K562 (cell line): ENCODE results near the gene TGFBR1. TPM values are rescaled to one million over a fixed set of nuclear protein-coding genes. Genes with fewer than 3 reads are reported as not detected.
A peak's percentile ranks its signal among the peaks of the same experiment; 100 is the strongest.

Experiments used
- ATAC-seq: fragments of 200-7000 bp; cut with Tn5 transposase; 3 replicates; pipeline ENCODE4 v1.9.1; 2020; ENCODE audit warnings: moderate library complexity
- BruUV-seq: library from RNA; stranded (reverse); fragments of 400-500 nt; replicated peaks from 2 replicates; lab custom pipeline; 2021; lab: Mats Ljungman, UMichigan
- CTCF ChIA-PET: fragments of 300-600 bp; formaldehyde crosslinking; extraction: SDS; loops from one replicate; lab custom pipeline; 2021; ENCODE audit warnings: low intra/inter-chr PET ratio; lab: Yijun Ruan, JAX
- POLR2A ChIA-PET: fragments of 300-600, 350-650 bp; sonication (Branson Sonifier 250); formaldehyde crosslinking; extraction: SDS; loops from one replicate; lab custom pipeline; 2021; ENCODE audit warnings: antibody characterized with exemption, inconsistent platforms; lab: Yijun Ruan, JAX
- DNase-seq, 4 experiments: peaks; one replicate each; pipeline versions ENCODE4 v3.0.0 to v3.0.0-alpha.2; 2011 to 2018; ENCODE audit warnings: low spot score in 3 of 4, mixed read lengths in 3 of 4; ENCODE audit errors: extremely low read depth in 1 of 4
- FAIRE-seq: peaks from 2 replicates; lab custom pipeline; 2011; peaks lifted over from hg19 to GRCh38; lab: Jason Lieb, UNC
- H2AFZ ChIP-seq: 2 replicates; pipeline ENCODE4 v1.6.0; 2011; ENCODE audit warnings: low read depth, low read length, control low read depth, inconsistent platforms
- H3K27ac ChIP-seq: fragments of 200-600 bp; 3 replicates; pipeline ENCODE4 v1.8.0; 2011; ENCODE audit warnings: low read depth, mild to moderate bottlenecking, control low read depth, inconsistent platforms, low read length, moderate library complexity, mixed read lengths; ENCODE audit errors: extremely low read depth
- H3K27me3 ChIP-seq, 2 experiments: fragments of 300-600 bp in 1 of 2; 2 replicates in 1 of 2; 3 replicates in 1 of 2; pipeline versions ENCODE4 v1.6.0 to v1.8.0; 2011; ENCODE audit warnings: inconsistent platforms in 2 of 2, low read length in 2 of 2, mild to moderate bottlenecking in 1 of 2, mixed read lengths in 1 of 2, moderate library complexity in 1 of 2; ENCODE audit not compliant: control insufficient read depth in 2 of 2, insufficient read depth in 2 of 2
- H3K36me3 ChIP-seq: fragments of 300-600 bp; 3 replicates; pipeline ENCODE4 v1.8.0; 2011; ENCODE audit warnings: mild to moderate bottlenecking, low read length, inconsistent platforms; ENCODE audit not compliant: control insufficient read depth, insufficient read depth
- H3K4me1 ChIP-seq, 2 experiments: fragments of 200-600 bp in 1 of 2; replicated peaks in 1 of 2; 2 replicates in 1 of 2; 3 replicates in 1 of 2; pipeline versions ENCODE4 v1.5.1 to v1.8.0; 2011; ENCODE audit warnings: inconsistent platforms in 2 of 2, low read length in 2 of 2, mild to moderate bottlenecking in 1 of 2, mixed read lengths in 1 of 2, moderate library complexity in 1 of 2; ENCODE audit not compliant: control insufficient read depth in 2 of 2, insufficient read depth in 2 of 2
- H3K4me2 ChIP-seq: 2 replicates; pipeline ENCODE4 v1.6.1; 2011; ENCODE audit warnings: low read length, control low read depth, inconsistent platforms, mixed read lengths; ENCODE audit not compliant: insufficient read depth
- H3K4me3 ChIP-seq: fragments of 200-600 bp; sonication (generic), shearing (Covaris generic); 2 replicates; pipeline ENCODE4 v1.5.1; 2016; ENCODE audit warnings: control low read depth, inconsistent platforms
- H3K79me2 ChIP-seq: fragments of 200-600 bp; 3 replicates; pipeline ENCODE4 v1.8.0; 2011; ENCODE audit warnings: low read length, inconsistent platforms; ENCODE audit not compliant: control insufficient read depth, insufficient read depth
- H3K9ac ChIP-seq, 2 experiments: 2 replicates each; pipeline versions ENCODE4 v1.6.0 to v1.6.1; 2011; ENCODE audit warnings: low read depth in 2 of 2, low read length in 2 of 2, control low read depth in 1 of 2, inconsistent platforms in 1 of 2, mild to moderate bottlenecking in 1 of 2, mixed read lengths in 1 of 2; ENCODE audit not compliant: insufficient read depth in 1 of 2
- H3K9me1 ChIP-seq: one replicate; pipeline ENCODE4 v1.6.0; 2011; ENCODE audit warnings: inconsistent platforms, mild to moderate bottlenecking, low read length, moderate library complexity; ENCODE audit not compliant: control insufficient read depth, insufficient read depth
- H3K9me3 ChIP-seq: replicated peaks from 2 replicates; pipeline ENCODE4 v1.5.1; 2011; ENCODE audit warnings: low read depth, low read length, inconsistent platforms; ENCODE audit not compliant: control insufficient read depth, insufficient read depth
- H4K20me1 ChIP-seq: replicated peaks from 2 replicates; pipeline ENCODE4 v1.6.1; 2011; ENCODE audit warnings: low read length, inconsistent platforms, mixed read lengths; ENCODE audit not compliant: control insufficient read depth, insufficient read depth
- BCOR ChIP-seq: fragments of 450-650 bp; IDR thresholded peaks from 2 replicates; pipeline ENCODE4 v1.6.1; 2016
- CEBPZ ChIP-seq: fragments of 150-350 bp; IDR thresholded peaks from 2 replicates; pipeline ENCODE4 v1.6.1; 2014; ENCODE audit warnings: low read depth, mild to moderate bottlenecking, low read length, borderline replicate concordance
- EHMT2 ChIP-seq: fragments of 450-650 bp; IDR thresholded peaks from 2 replicates; pipeline ENCODE4 v1.6.1; 2018; ENCODE audit warnings: antibody characterized with exemption
- ERF ChIP-seq: fragments of 450-650 bp; formaldehyde crosslinking; IDR thresholded peaks from 2 replicates; pipeline ENCODE4 v1.4.0; 2020; ENCODE audit warnings: mild to moderate bottlenecking, mixed read lengths
- HNRNPL ChIP-seq: fragments of 200-400 bp; formaldehyde crosslinking; IDR thresholded peaks from 2 replicates; pipeline ENCODE4 v1.6.1; 2017; ENCODE audit warnings: low read depth, mild to moderate bottlenecking, low read length
- KDM5B ChIP-seq: fragments of 200-600 bp; sonication (generic); IDR thresholded peaks from 2 replicates; pipeline ENCODE4 v1.6.1; 2012; ENCODE audit warnings: low read depth, mild to moderate bottlenecking, moderate library complexity, low read length, control low read depth, inconsistent platforms; ENCODE audit not compliant: insufficient replicate concordance
- KLF10 ChIP-seq: fragments of 250-450 bp; sonication (Bioruptor Pico); IDR thresholded peaks from 2 replicates; pipeline ENCODE4 v1.6.1; 2021; ENCODE audit warnings: matching md5 sums
- MTA2 ChIP-seq: fragments of 450-650 bp; IDR thresholded peaks from 2 replicates; pipeline ENCODE4 v1.6.1; 2016; ENCODE audit warnings: low read depth
- RAD21 ChIP-seq, 2 experiments: fragments of 250-450 bp in 1 of 2; fragments of 450-650 bp in 1 of 2; sonication (Bioruptor Pico) in 1 of 2; formaldehyde crosslinking in 1 of 2; IDR thresholded peaks in 1 of 2; conservative IDR thresholded peaks in 1 of 2; 2 replicates each; pipeline versions ENCODE4 v1.4.0 to v1.8.0; 2020 to 2022; ENCODE audit warnings: mild to moderate bottlenecking in 2 of 2, moderate library complexity in 1 of 2
- RBM25 ChIP-seq: fragments of 200-400 bp; formaldehyde crosslinking; IDR thresholded peaks from 2 replicates; pipeline ENCODE4 v1.6.1; 2018; ENCODE audit warnings: low read length, low read depth, moderate library complexity; ENCODE audit not compliant: severe bottlenecking
- ZFPM2 ChIP-seq: fragments of 250-450 bp; sonication (Bioruptor Pico); IDR thresholded peaks from 2 replicates; pipeline ENCODE4 v1.5.1; 2022; ENCODE audit warnings: mild to moderate bottlenecking
- ZNF24 ChIP-seq: fragments of 450-650 bp; IDR thresholded peaks from 2 replicates; pipeline ENCODE4 v1.6.1; 2016
- ZNF77 ChIP-seq: fragments of 250-450 bp; sonication (Bioruptor Pico); IDR thresholded peaks from 2 replicates; pipeline ENCODE4 v1.5.0; 2020
- WGBS: fragments of 100-300 bp; shearing (Covaris generic); methylation state at CpG from one replicate; pipeline ENCODE4 v1.1.6; 2016; ENCODE audit warnings: low coverage, mixed read lengths; ENCODE audit not compliant: insufficient coverage; ENCODE audit errors: missing lambda C conversion rate; 5-methylcytosine and 5-hydroxymethylcytosine counted together
- in situ Hi-C: fragments of 300-500 bp; cut with MboI; formaldehyde crosslinking; loops from 4 replicates; pipeline ENCODE4 v1.15.0; 2018; ENCODE audit warnings: inconsistent platforms, mixed read lengths
- intact Hi-C: fragments of 100-400 bp; cut with micrococcal nuclease; formaldehyde crosslinking; loops from 2 replicates; pipeline ENCODE4 v1.14.2; 2022
- polyA plus RNA-seq, 8 experiments: library from polyadenylated mRNA; depleted of rRNA in 4 of 8; stranded (reverse) in 5 of 8; unstranded in 3 of 8; fragments of >200 nt; fragmentation: Nextera tagmentation in 2 of 8; fragmentation: Illumina TruSeq in 1 of 8; extraction: Ambion mirVana in 2 of 8; extraction: Trizol in 1 of 8; gene quantifications; 2 replicates each; pipeline versions ENCODE4 v1.2.1 to v1.2.3, GENCODE V29; 2011 to 2014; ENCODE audit warnings: inconsistent platforms in 1 of 8, missing spikeins in 1 of 8
- total RNA-seq, 7 experiments: library from RNA; depleted of rRNA in 6 of 7; stranded (reverse); fragments of >200 nt in 6 of 7; fragmentation: Illumina TruSeq in 2 of 7; extraction: Trizol in 2 of 7; gene quantifications; 2 replicates each; pipeline versions ENCODE4 v1.2.1 to v1.2.3, GENCODE V29; 2011 to 2021; ENCODE audit warnings: low replicate concordance in 1 of 7

Gene TGFBR1
- total and polyA plus RNA-seq, 9 of the 15 experiments (the other 6 are each of a cell fraction or from before 2014, with no cell fraction given): 15.5 to 62.4 (median 42.7) TPM

- TF ChIP-seq CEBPZ (peak; percentile 52; the same call in 1 of the 2 replicates), MTA2 (no peak), HNRNPL (no peak), RAD21 (CRISPR knock-in tag; conservative IDR thresholded peaks at IDR 0.05 in 1 of 2, IDR thresholded peaks at IDR 0.05 in 1 of 2) (0 out of 4 replicates have a peak, but pooled peaks of 1 of the 2 experiments have one; percentile 4), BCOR (peak; percentile 80)
Observed at GRCh38 chr9:99101812-99102211, 3.1 kb upstream of the TGFBR1 start (continued).

- no peaks in the 10 kb centered on the region for H3K27me3 ChIP-seq
- H3K79me2 ChIP-seq: peaks cover 30% of the 10 kb centered on the region
- peak overlapping the region; percentile 71 to 83; a peak in 3 of 4 replicates for H3K9ac ChIP-seq
- FAIRE-seq (no peak), ATAC-seq (no peak), DNase-seq (no peak)
- POLR2A ChIA-PET: interaction anchor here (1.2 to 4.5 kb wide), 12 partner anchors 8 to 125 kb away, joined by 3 to 40 read pairs (median 6); no protein-coding TSS in a partner anchor
- H3K27ac ChIP-seq: peak overlapping the region; percentile 75; the same call in 1 of the 3 replicates
- no peaks in the 10 kb centered on the region for H4K20me1 ChIP-seq
- H3K9me1 ChIP-seq: no peaks in the 10 kb centered on the region
- H3K4me2 ChIP-seq: peak overlapping the region; percentile 90
- CTCF ChIA-PET: no interaction called here
- peaks cover 22 to 30% of the 10 kb centered on the region in 2 experiments for H3K4me1 ChIP-seq
- no peaks in the 10 kb centered on the region for H3K36me3 ChIP-seq
- 61% methylated on average over 10 of the region's 11 CpGs for WGBS
- no peak overlapping the region for H3K4me3 ChIP-seq
- TF ChIP-seq ZFPM2 (CRISPR knock-in tag) (no peak), KLF10 (CRISPR knock-in tag) (no peak), RBM25 (peak; percentile 26), ERF (CRISPR knock-in tag) (0 out of 2 replicates have a peak, but pooled peaks have one; percentile 43), ZNF77 (CRISPR knock-in tag) (no peak), ZNF24 (peak; percentile 64), EHMT2 (no peak), KDM5B (peak; percentile 17)
- in situ Hi-C loops: no loop called here
- no peaks in the 10 kb centered on the region for H3K9me3 ChIP-seq
- no TSS peak for BruUV-seq
- intact Hi-C loops: no loop called here
- H2AFZ ChIP-seq: peak overlapping the region; percentile 92
Observed at GRCh38 chr9:99103054-99103895, 1.6 kb upstream of the TGFBR1 start.
